T-helper 17 cell (primary cell): ENCODE results near the gene IMP3. TPM values are rescaled to one million over a fixed set of nuclear protein-coding genes. Genes with fewer than 3 reads are reported as not detected.
"Not testable (repeated sequence)": the region's sequence is repeated elsewhere in the genome, so short reads cannot be mapped to it uniquely, and the experiment has no call there.

Source experiments
- ATAC-seq: fragments of 150-1000 bp; cut with Tn5 transposase; 2 replicates; pipeline ENCODE4 v1.10.0; 2021; ENCODE audit warnings: mild to moderate bottlenecking, moderate library complexity
- DNase-seq, 3 donors: peaks; one replicate each; pipeline versions ENCODE4 v3.0.0 to v3.0.0-alpha.2; 2020 to 2021
- H3K9me3 ChIP-seq: one replicate; pipeline ENCODE4 v1.7.0; 2013; ENCODE audit warnings: low read length, mild to moderate bottlenecking; ENCODE audit not compliant: control insufficient read depth, poor library complexity, severe bottlenecking
- H3K27ac Mint-ChIP-seq: one replicate; pipeline ENCODE4 v1.8.0; 2022; ENCODE audit warnings: mild to moderate bottlenecking, moderate library complexity, mixed read lengths
- H3K27me3 Mint-ChIP-seq: one replicate; pipeline ENCODE4 v1.8.0; 2022; ENCODE audit warnings: mixed read lengths
- H3K36me3 Mint-ChIP-seq: one replicate; pipeline ENCODE4 v1.8.0; 2022; ENCODE audit warnings: low read depth, mixed read lengths
- H3K4me1 Mint-ChIP-seq: one replicate; pipeline ENCODE4 v1.8.0; 2022; ENCODE audit warnings: mild to moderate bottlenecking, mixed read lengths
- H3K4me3 Mint-ChIP-seq: one replicate; pipeline ENCODE4 v1.8.0; 2022; ENCODE audit warnings: mild to moderate bottlenecking, moderate library complexity, mixed read lengths
- total RNA-seq, 4 donors: library from RNA in 2 of 4; stranded (reverse) in 2 of 4; gene quantifications; one replicate each; pipeline ENCODE4 v1.2.3 and lab custom pipeline; 2022 to 2026

Gene IMP3
- total RNA-seq, 2 donors from 2014 or later = 30.1 to 35.5 TPM

DNA sequence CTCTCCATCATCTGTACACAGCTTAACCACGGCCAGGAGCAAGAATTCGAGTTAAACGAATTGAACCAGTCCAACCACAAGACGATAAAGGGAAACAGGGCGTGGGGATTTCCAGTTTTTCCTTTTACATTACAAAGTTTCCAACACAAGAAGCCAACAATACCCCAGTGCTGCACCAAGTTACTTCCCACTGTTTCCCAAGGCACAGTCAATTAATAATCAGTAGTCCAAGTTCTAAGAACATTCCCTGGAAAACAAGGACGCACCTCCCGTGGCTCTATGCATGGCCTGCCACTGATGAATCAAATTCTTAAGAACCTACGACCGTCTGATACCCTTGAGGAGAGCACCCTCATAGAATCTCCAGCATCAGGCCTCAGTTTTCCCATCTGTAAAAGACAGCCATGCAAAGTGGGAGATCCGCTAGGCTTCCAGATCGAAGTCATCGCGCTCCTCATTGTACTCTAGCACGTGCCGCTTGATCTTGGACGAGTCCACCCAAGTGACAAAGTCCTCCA is 774 bp downstream of the IMP3 start:
- Mint-ChIP-seq H3K4me1 (peaks cover 38% of the 10 kb centered on the region), H3K36me3 (no peaks in the 10 kb centered on the region), H3K27ac (peak overlapping the region; percentile 90), H3K4me3 (peak overlapping the region; percentile 94), H3K27me3 (no peaks in the 10 kb centered on the region)
- ATAC-seq (no peak), DNase-seq (no peak)
- no peaks in the 10 kb centered on the region for H3K9me3 ChIP-seq

GRCh38 chr15:75637245-75638009 is 2.6 kb downstream of the IMP3 start:
- no peaks in the 10 kb centered on the region for H3K9me3 ChIP-seq
- Mint-ChIP-seq H3K4me1 (peaks cover 36% of the 10 kb centered on the region), H3K36me3 (no peaks in the 10 kb centered on the region), H3K27ac (peak overlapping the region; percentile 90), H3K27me3 (no peaks in the 10 kb centered on the region), H3K4me3 (peak overlapping the region; percentile 94)
- ATAC-seq = no peak
- DNase-seq = no peak

- ATAC-seq = no peak
- peak overlapping the region; percentile 79 for H3K27ac Mint-ChIP-seq
- H3K9me3 ChIP-seq = no peaks in the 10 kb centered on the region
- DNase-seq = no peak
- no peaks in the 10 kb centered on the region for H3K36me3 Mint-ChIP-seq
- H3K4me1 Mint-ChIP-seq = peaks cover 31% of the 10 kb centered on the region
- H3K4me3 Mint-ChIP-seq = no peak overlapping the region
- no peaks in the 10 kb centered on the region for H3K27me3 Mint-ChIP-seq
Measured at GRCh38 chr15:75636026-75636425, 4.0 kb downstream of the IMP3 start.

DNA sequence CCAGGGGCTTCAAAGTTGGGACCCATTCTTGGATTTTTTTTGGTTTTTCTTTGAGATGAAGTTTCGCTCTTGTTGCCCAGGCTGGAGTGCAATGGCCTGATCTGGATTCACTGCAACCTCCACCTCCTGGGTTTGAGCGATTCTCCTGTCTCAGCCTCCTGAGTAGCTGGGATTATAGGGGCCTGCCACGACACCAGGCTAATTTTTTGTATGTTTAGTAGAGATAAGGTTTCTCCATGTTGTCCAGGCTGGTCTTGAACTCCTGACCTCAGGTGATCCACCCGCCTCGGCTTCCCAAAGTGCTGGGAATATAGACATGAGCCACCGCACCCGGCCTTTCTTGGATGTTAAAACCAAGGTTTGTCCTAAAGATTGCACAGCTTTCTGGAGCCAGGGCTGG is 6.1 kb downstream of the IMP3 start:
- DNase-seq, ATAC-seq, H3K4me3 Mint-ChIP-seq, H3K27me3 Mint-ChIP-seq, H3K27ac Mint-ChIP-seq, H3K9me3 ChIP-seq, H3K36me3 Mint-ChIP-seq: not testable (repeated sequence)
- H3K4me1 Mint-ChIP-seq = peaks cover 19% of the 10 kb centered on the region

DNA sequence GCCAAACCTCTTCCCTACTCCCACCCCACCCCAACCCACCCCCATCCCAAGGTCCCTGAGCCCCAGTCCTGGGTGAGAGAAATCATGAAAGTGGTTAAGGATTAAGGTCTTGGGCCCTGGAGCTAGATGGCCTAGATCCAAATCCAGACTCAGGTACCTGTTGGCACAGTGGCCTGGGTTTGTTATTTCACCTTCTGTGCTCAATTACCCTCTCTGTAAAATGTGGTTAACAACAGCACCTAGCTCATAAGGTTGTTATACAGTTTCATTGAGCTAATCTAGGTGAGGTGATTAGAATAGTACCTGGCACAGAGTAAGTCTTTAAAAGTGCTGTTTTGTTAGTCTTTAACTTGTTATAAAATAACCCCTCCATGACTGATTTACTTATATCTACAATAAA is 8.1 kb downstream of the IMP3 start:
- no peaks in the 10 kb centered on the region for H3K36me3 Mint-ChIP-seq

DNA sequence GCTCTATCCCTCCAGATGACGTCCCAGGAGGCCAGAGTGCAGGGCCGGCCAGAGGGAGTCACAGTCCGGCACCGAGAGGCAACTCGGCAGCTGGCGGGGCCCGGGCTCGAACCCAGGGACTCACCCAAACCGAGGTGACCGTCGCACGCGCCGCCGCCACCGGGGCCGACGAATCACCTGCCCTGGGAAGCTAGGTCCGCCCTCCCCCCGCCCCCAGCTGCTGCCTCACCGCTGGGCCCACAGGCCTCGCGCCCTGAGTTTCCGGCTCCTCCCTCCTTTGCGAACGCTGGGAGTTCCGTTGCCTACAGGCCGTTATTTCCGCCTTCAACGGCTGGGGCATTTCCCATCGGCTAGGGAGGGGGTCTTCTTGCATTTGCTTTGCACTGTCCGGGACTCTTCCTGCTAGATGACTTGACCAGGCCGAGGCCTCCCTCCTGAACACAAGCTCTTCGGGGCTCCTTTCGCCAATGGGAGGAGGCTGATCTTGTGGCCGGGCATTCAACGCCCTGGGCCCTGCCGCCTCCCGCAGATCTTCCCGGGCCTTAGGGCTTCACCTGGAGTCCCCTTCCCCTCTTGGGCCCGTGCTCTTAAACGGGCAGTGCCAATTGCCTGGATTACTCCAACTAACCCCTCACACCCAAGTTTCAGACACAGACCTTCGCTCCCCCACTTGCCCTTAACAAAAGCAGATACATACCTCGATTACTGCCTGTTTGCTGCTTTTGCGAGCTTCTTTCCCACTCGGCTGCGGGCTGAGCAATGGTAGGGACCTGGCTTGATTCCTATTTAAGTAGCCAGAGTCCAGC is 14.3 kb downstream of the IMP3 start, which contains the start of gene SNUPN:
TSS of gene SNUPN (minus strand) at position 184 of the 806 bp plus-strand sequence. CDS start 4,674 bp downstream, outside the sequence.
- H3K27me3 Mint-ChIP-seq = no peaks in the 10 kb centered on the region
- H3K4me1 Mint-ChIP-seq = peaks cover 19% of the 10 kb centered on the region
- H3K36me3 Mint-ChIP-seq = no peaks in the 10 kb centered on the region
- peak; percentile 95 for ATAC-seq
- H3K4me3 Mint-ChIP-seq = peak within 1 kb of the TSS; percentile 96
- H3K9me3 ChIP-seq = no peaks in the 10 kb centered on the region
- DNase-seq = peak; percentile 83 to 86 (median 84)
- peak within 1 kb of the TSS; percentile 99 for H3K27ac Mint-ChIP-seq

More for the DNA sequence above, 8.1 kb downstream of the IMP3 start:
- H3K27me3 Mint-ChIP-seq = no peaks in the 10 kb centered on the region
- DNase-seq (no peak), ATAC-seq (no peak)
- peaks cover 5% of the 10 kb centered on the region for H3K4me1 Mint-ChIP-seq
- H3K27ac Mint-ChIP-seq = no peak overlapping the region
- H3K9me3 ChIP-seq = no peaks in the 10 kb centered on the region
- H3K4me3 Mint-ChIP-seq = no peak overlapping the region

DNA sequence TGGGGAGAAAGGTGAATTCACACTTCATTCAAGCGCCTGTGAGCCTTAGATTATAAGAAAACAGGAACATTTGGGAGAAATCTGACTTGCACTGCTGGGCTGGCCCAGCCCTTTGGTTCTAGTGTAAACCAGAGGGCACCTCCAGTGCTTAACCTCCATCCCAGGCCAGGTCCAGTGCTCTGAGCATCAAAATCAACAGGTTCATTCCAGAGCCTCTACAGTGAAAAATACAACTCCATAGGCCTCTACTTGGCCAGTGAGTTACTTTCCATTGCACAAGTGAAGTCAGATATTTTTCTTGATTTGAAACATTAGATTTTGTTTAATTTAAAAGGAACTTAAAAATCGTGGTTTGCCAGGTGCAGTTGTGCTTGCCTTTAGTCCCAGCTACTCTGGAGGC is 17.5 kb downstream of the IMP3 start:
- ATAC-seq (no peak), DNase-seq (no peak)
- no peak overlapping the region for H3K4me3 Mint-ChIP-seq
- no peaks in the 10 kb centered on the region for H3K27me3 Mint-ChIP-seq
- H3K9me3 ChIP-seq = no peaks in the 10 kb centered on the region
- peaks cover 27% of the 10 kb centered on the region for H3K4me1 Mint-ChIP-seq
- H3K36me3 Mint-ChIP-seq = peaks cover under 1% of the 10 kb centered on the region
- peak overlapping the region; percentile 87 for H3K27ac Mint-ChIP-seq

DNA sequence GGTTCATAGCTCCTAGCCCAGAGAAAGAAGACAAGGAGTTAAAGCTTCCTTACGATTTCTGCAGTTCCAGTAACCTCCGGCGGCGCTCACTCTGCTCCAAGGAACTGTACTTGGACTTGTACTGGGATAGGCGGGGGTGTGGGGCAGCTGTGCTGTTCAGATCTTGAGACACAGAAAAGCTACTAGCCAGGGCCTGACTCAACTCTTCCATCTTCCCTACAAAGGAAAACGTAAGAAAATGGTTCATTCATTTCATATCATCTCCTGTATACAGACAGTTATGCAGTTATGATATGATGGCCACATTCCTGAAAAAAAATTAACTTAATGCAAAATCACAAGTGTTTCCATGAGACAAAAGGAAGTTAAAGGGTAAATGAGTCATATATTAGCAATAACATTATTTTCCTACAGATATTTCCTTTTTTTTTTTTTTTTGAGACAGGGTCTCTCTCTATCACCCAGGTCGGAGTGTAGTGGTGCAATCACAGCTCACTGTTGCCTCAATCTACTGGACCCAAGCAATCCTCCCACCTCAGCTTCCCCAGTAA is 19.1 kb downstream of the IMP3 start:
- Mint-ChIP-seq H3K27ac (peak overlapping the region; percentile 87), H3K4me1 (peaks cover 28% of the 10 kb centered on the region), H3K4me3 (no peak overlapping the region), H3K36me3 (peaks cover 9% of the 10 kb centered on the region), H3K27me3 (no peaks in the 10 kb centered on the region)
- DNase-seq (no peak), ATAC-seq (no peak)
- no peaks in the 10 kb centered on the region for H3K9me3 ChIP-seq

DNA sequence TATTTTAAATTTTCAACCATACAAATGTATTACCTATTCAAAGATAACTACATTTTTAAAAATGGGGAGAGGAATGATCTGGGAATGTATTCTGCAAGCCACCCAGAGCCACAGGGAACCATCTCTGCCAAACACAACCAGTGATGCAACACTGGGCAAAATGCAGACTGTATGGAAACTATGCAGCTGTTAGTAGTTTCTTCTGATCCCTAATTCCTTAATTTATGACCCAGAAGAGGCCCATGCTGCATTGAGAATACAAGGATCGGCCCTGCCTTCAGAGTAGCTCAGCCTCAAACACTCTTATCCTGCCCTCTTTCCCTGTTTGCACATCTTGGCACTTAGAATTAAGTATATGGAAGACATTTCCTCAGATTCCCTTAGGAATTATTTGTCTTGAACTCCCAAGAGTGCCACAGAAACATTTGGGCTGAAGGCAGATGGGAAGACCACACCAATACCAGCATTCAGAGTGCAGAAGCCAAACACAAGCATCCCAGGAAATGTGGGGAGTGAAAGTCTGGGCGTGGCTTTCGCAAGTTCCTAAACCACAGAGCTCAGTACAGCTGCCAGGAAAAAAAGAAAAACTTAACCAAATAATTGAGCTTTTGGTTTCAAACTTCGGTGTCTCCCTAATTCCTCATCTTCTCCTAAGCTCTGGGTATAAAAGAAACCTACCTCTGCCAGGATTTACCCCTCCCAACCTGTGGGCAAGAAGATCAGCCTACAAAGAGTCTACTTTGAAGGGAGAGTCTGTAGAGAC is 19.8 kb downstream of the IMP3 start:
- peaks cover 12% of the 10 kb centered on the region for H3K36me3 Mint-ChIP-seq
- no peak for DNase-seq

GRCh38 chr15:75616766-75617165 is 23.3 kb downstream of the IMP3 start:
- Mint-ChIP-seq H3K27ac (no peak overlapping the region), H3K36me3 (peaks cover 18% of the 10 kb centered on the region), H3K4me1 (peaks cover 29% of the 10 kb centered on the region), H3K4me3 (no peak overlapping the region), H3K27me3 (no peaks in the 10 kb centered on the region)
- ATAC-seq (no peak), DNase-seq (no peak)
- H3K9me3 ChIP-seq = no peaks in the 10 kb centered on the region

More for the DNA sequence above, 19.8 kb downstream of the IMP3 start:
- H3K9me3 ChIP-seq = no peaks in the 10 kb centered on the region
- peak overlapping the region; percentile 87 for H3K27ac Mint-ChIP-seq
- H3K4me3 Mint-ChIP-seq = no peak overlapping the region
- ATAC-seq = no peak
- H3K27me3 Mint-ChIP-seq = no peaks in the 10 kb centered on the region
- peaks cover 29% of the 10 kb centered on the region for H3K4me1 Mint-ChIP-seq

DNA sequence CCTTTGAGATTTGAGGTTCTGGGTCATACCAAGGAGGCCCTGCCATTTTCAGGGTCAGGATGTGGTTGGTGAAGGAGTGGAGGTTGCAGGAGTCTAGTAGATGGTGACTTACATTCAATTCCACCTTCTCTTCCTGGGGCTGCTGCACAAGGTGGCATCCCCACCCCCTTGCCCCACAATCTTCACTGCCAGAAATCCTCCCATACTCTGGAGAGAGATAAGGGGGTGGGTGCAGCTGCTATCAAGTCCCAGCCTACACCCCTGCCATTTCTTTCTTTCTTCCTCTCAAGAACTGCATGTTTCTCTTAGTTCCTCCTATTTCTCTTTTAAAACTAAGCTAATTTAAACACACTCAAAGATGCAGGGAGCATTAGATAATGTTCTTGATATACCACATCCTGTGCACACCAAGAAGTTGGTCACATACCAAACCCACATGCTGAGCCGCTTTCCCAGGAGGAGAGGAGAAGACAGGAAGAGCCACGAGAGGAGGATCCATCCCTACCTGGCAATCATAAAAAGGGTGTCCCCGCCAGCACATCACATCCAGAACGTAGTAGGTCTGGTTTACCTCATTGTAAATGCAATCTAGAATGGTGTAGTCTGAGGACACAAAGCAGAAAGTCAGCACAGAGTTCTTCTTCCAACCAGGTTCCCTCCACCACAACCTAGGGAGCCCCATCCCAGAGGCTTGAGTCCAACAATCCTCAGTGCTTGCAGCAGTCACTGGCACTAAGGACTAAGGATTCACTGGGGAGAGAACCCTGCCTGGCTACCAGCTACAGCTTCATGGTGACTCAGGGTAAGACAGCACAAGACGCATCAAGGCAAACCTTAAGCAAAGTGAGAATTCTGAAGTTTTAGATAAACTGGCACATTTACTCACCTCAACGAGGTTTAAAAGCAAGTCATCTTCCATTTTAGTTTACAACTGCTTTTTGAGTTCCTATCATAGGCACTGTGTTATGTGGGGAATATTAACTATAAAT is 33.0 kb downstream of the IMP3 start:
- no peaks in the 10 kb centered on the region for H3K27me3 Mint-ChIP-seq
- H3K36me3 Mint-ChIP-seq = peaks cover 10% of the 10 kb centered on the region
- H3K4me1 Mint-ChIP-seq = peaks cover 36% of the 10 kb centered on the region
- H3K27ac Mint-ChIP-seq = peak overlapping the region; percentile 85
- peak; percentile 83 for ATAC-seq
- H3K4me3 Mint-ChIP-seq = peak overlapping the region; percentile 90
- DNase-seq = no peak
- H3K9me3 ChIP-seq = no peaks in the 10 kb centered on the region

GRCh38 chr15:75606026-75606425 is 34.0 kb downstream of the IMP3 start:
- Mint-ChIP-seq H3K36me3 (peaks cover 10% of the 10 kb centered on the region), H3K27me3 (no peaks in the 10 kb centered on the region), H3K4me1 (peaks cover 38% of the 10 kb centered on the region), H3K27ac (peak overlapping the region; percentile 85), H3K4me3 (peak overlapping the region; percentile 90)
- H3K9me3 ChIP-seq = no peaks in the 10 kb centered on the region
- ATAC-seq (no peak), DNase-seq (no peak)
